Hepatocyte (in vitro differentiated cells): ENCODE data around the gene MAPK8IP3. TPM values are rescaled to one million over a fixed set of nuclear protein-coding genes. Genes with fewer than 3 reads are reported as not detected.

ENCODE experiments used
- DNase-seq: peaks from one replicate; pipeline ENCODE4 v3.0.0-alpha.2; 2016; ENCODE audit warnings: low spot score
- H2AFZ ChIP-seq: fragments of 200-600 bp; sonication (generic); 2 replicates; pipeline ENCODE4 v1.6.0; 2016; ENCODE audit warnings: antibody characterized with exemption, mild to moderate bottlenecking
- H3K27ac ChIP-seq: fragments of 200-600 bp; sonication (generic); 2 replicates; pipeline ENCODE4 v1.5.1; 2016; ENCODE audit warnings: mild to moderate bottlenecking
- H3K27me3 ChIP-seq: fragments of 200-600 bp; sonication (generic); 2 replicates; pipeline ENCODE4 v1.6.1; 2016
- H3K36me3 ChIP-seq: fragments of 200-600 bp; sonication (generic); replicated peaks from 2 replicates; pipeline ENCODE4 v1.5.1; 2016; ENCODE audit warnings: low read depth; ENCODE audit not compliant: insufficient read depth
- H3K4me1 ChIP-seq: fragments of 200-600 bp; sonication (generic); 2 replicates; pipeline ENCODE4 v1.5.1; 2016; ENCODE audit warnings: mild to moderate bottlenecking, moderate library complexity; ENCODE audit not compliant: insufficient read depth
- H3K4me2 ChIP-seq: fragments of 200-600 bp; sonication (generic); 2 replicates; pipeline ENCODE4 v1.6.0; 2016
- H3K4me3 ChIP-seq: fragments of 200-600 bp; sonication (generic); 2 replicates; pipeline ENCODE4 v1.5.1; 2016; ENCODE audit warnings: mild to moderate bottlenecking
- H3K79me2 ChIP-seq: fragments of 200-600 bp; sonication (generic); 2 replicates; pipeline ENCODE4 v1.6.0; 2017; ENCODE audit warnings: mild to moderate bottlenecking
- H3K9me2 ChIP-seq: fragments of 200-600 bp; sonication (generic); replicated peaks from 2 replicates; pipeline ENCODE4 v1.6.0; 2017; ENCODE audit warnings: mild to moderate bottlenecking; ENCODE audit not compliant: insufficient read depth
- H3K9me3 ChIP-seq: fragments of 200-600 bp; sonication (generic); 2 replicates; pipeline ENCODE4 v1.5.1; 2016; ENCODE audit warnings: low read depth, mild to moderate bottlenecking
- H4K20me1 ChIP-seq: fragments of 200-600 bp; sonication (generic); 2 replicates; pipeline ENCODE4 v1.6.0; 2016; ENCODE audit warnings: mild to moderate bottlenecking; ENCODE audit not compliant: insufficient read depth, poor library complexity, severe bottlenecking
- CTCF ChIP-seq: fragments of 200-600 bp; sonication (generic); IDR thresholded peaks from 2 replicates; pipeline ENCODE4 v1.5.1; 2016; ENCODE audit warnings: antibody characterized with exemption, mild to moderate bottlenecking; ENCODE audit not compliant: poor library complexity
- EZH2 ChIP-seq: fragments of 200-600 bp; sonication (generic); IDR thresholded peaks from 2 replicates; pipeline ENCODE4 v1.6.1; 2016; ENCODE audit warnings: antibody characterized with exemption, mild to moderate bottlenecking, borderline replicate concordance
- EZH2phosphoT487 ChIP-seq: fragments of 200-600 bp; sonication (generic); IDR thresholded peaks from one replicate; pipeline ENCODE4 v1.6.1; 2018; ENCODE audit warnings: antibody characterized with exemption, mild to moderate bottlenecking, low read depth, moderate library complexity; ENCODE audit not compliant: unreplicated experiment, severe bottlenecking
- WGBS: methylation state at CpG from one replicate; pipeline ENCODE4 v1.1.6; 2016; ENCODE audit warnings: low lambda C conversion rate; ENCODE audit errors: missing lambda C conversion rate; 5-methylcytosine and 5-hydroxymethylcytosine counted together
- polyA plus RNA-seq: library from polyadenylated mRNA; unstranded; fragments of >200 nt; fragmentation: Nextera tagmentation; extraction: Ambion mirVana; gene quantifications from 2 replicates; pipeline ENCODE4 v1.2.1, GENCODE V29; 2016
- total RNA-seq: library from RNA; depleted of rRNA; stranded (reverse); fragments of >200 nt; gene quantifications from 2 replicates; pipeline ENCODE4 v1.2.3, GENCODE V29; 2014

MAPK8IP3 gene
- total and polyA plus RNA-seq, 2 experiments from 2014 or later = 42.3 to 44.9 TPM

GRCh38 chr16:1659031-1659430 is 47.0 kb upstream of the MAPK8IP3 start:
- WGBS = 97% methylated on average over 5 of the region's 5 CpGs
- no peaks in the 10 kb centered on the region for H3K36me3 ChIP-seq
- no peak for TF ChIP-seq CTCF
- TF ChIP-seq EZH2phosphoT487 = no peak
- no peak for TF ChIP-seq EZH2

GRCh38 chr16:1661826-1662225 is 44.2 kb upstream of the MAPK8IP3 start:
- Histone ChIP-seq H3K27ac (no peak overlapping the region), H3K4me1 (no peaks in the 10 kb centered on the region), H4K20me1 (no peaks in the 10 kb centered on the region), H3K4me3 (no peak overlapping the region), H3K36me3 (no peaks in the 10 kb centered on the region), H3K4me2 (no peak overlapping the region), H3K27me3 (no peaks in the 10 kb centered on the region), H3K79me2 (no peaks in the 10 kb centered on the region), H3K9me2 (no peaks in the 10 kb centered on the region), H2AFZ (no peak overlapping the region), H3K9me3 (no peaks in the 10 kb centered on the region)
- DNase-seq = no peak
- no peak for TF ChIP-seq EZH2
- no peak for TF ChIP-seq CTCF
- no peak for TF ChIP-seq EZH2phosphoT487
- WGBS = 100% methylated on average over 2 of the region's 2 CpGs

More at GRCh38 chr16:1659031-1659430, 47.0 kb upstream of the MAPK8IP3 start:
- Histone ChIP-seq H3K4me1 (no peaks in the 10 kb centered on the region), H3K9me2 (no peaks in the 10 kb centered on the region), H3K4me2 (no peak overlapping the region), H3K27me3 (no peaks in the 10 kb centered on the region), H4K20me1 (no peaks in the 10 kb centered on the region), H3K79me2 (no peaks in the 10 kb centered on the region), H2AFZ (no peak overlapping the region), H3K9me3 (no peaks in the 10 kb centered on the region), H3K4me3 (no peak overlapping the region), H3K27ac (no peak overlapping the region)
- no peak for DNase-seq

- Histone ChIP-seq H2AFZ (no peak overlapping the region), H3K27ac (no peak overlapping the region), H3K36me3 (no peaks in the 10 kb centered on the region), H3K4me1 (no peaks in the 10 kb centered on the region), H3K4me3 (no peak overlapping the region), H3K27me3 (no peaks in the 10 kb centered on the region), H3K4me2 (no peak overlapping the region), H3K9me2 (no peaks in the 10 kb centered on the region), H3K9me3 (no peaks in the 10 kb centered on the region), H3K79me2 (no peaks in the 10 kb centered on the region), H4K20me1 (no peaks in the 10 kb centered on the region)
- TF ChIP-seq EZH2phosphoT487 (no peak), EZH2 (no peak), CTCF (no peak)
- no peak for DNase-seq
- WGBS = 92% methylated on average over 13 of the region's 20 CpGs
Measured at GRCh38 chr16:1662543-1662942, 43.5 kb upstream of the MAPK8IP3 start.

- no peak overlapping the region for H3K4me2 ChIP-seq
- no peak overlapping the region for H3K27ac ChIP-seq
- H3K79me2 ChIP-seq = no peaks in the 10 kb centered on the region
- H3K36me3 ChIP-seq = no peaks in the 10 kb centered on the region
- no peaks in the 10 kb centered on the region for H4K20me1 ChIP-seq
- H2AFZ ChIP-seq = no peak overlapping the region
- no peaks in the 10 kb centered on the region for H3K9me2 ChIP-seq
- DNase-seq = no peak
- no peak for TF ChIP-seq CTCF
- no peak for TF ChIP-seq EZH2phosphoT487
- TF ChIP-seq EZH2 = no peak
- no peaks in the 10 kb centered on the region for H3K9me3 ChIP-seq
- WGBS = 96% methylated on average over 15 of the region's 15 CpGs
- no peaks in the 10 kb centered on the region for H3K4me1 ChIP-seq
- no peaks in the 10 kb centered on the region for H3K27me3 ChIP-seq
- no peak overlapping the region for H3K4me3 ChIP-seq
Measured at GRCh38 chr16:1665829-1666228, 40.2 kb upstream of the MAPK8IP3 start.
